GM18861 (cell line): ENCODE results near the gene GINS3.
A peak's percentile ranks its signal among the peaks of the same experiment; 100 is the strongest.

Experiments
- ATAC-seq: cut with Tn5 transposase; IDR thresholded peaks from one replicate; pipeline ENCODE4 v1.9.1; 2021; ENCODE audit not compliant: unreplicated experiment

GINS3 gene

GRCh38 chr16:58392215-58393137 is at the start of gene GINS3:
Gene GINS3, plus strand, starts transcription at chr16:58392471. Its CDS starts 131 bp downstream, at chr16:58392602.
- peak; percentile 87 for ATAC-seq

GRCh38 chr16:58343562-58343961 is 48.7 kb upstream of the GINS3 start:
- no peak for ATAC-seq

- ATAC-seq: no peak
Measured at GRCh38 chr16:58345574-58346354, 46.5 kb upstream of the GINS3 start.

GRCh38 chr16:58346831-58347371 is 45.4 kb upstream of the GINS3 start:
- ATAC-seq: no peak

GRCh38 chr16:58348986-58349385 is 43.3 kb upstream of the GINS3 start:
- ATAC-seq: no peak

- ATAC-seq: no peak
Measured at GRCh38 chr16:58352690-58353089, 39.6 kb upstream of the GINS3 start.

DNA sequence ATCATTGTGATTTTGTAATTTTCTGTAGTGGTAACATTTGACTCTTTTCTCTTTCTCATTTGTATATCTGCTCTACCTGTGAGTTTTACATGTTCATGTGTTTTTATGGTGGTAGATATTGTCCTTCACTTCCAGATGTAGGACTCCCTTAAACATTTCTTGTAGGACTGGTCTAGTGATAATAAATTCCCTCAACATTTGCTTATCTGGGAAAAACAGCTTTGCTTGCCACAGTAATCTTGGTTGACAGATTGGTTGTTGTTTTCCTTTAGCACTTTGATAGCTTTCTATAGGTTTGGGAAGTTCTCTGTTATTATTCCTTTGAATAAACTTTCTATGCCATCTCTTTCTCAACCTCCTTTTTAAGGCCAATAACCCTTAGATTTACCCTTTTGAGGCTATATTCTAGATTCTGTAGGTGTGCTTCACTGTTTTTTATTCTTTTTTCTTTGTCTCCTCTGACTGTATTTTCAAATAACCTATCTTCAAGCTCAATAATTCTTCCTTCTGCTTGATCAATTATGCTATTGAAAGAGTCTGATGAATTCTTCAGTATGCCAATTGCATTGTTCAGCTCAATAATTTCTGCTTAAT is 32.1 kb upstream of the GINS3 start:
- no peak for ATAC-seq

DNA sequence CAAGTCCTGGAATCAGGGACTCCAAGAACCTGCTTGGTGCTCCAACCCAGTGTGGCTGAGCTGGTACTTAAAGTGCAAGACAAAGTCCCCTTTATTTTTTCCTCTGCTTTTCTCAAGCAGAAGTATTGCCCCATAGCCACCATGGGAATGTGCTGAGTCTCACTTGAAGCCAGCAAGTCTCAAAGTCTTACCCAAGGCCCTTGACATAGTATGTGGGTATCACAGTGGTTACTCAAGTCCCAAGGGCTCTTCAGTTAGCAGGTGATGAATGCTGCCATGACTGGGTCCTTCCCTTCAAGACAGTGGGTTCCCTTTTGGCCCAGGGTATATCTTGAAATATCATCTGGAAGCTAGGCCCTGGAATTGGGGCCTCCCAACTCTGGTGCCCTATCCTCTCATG is 30.5 kb upstream of the GINS3 start:
- ATAC-seq: no peak

DNA sequence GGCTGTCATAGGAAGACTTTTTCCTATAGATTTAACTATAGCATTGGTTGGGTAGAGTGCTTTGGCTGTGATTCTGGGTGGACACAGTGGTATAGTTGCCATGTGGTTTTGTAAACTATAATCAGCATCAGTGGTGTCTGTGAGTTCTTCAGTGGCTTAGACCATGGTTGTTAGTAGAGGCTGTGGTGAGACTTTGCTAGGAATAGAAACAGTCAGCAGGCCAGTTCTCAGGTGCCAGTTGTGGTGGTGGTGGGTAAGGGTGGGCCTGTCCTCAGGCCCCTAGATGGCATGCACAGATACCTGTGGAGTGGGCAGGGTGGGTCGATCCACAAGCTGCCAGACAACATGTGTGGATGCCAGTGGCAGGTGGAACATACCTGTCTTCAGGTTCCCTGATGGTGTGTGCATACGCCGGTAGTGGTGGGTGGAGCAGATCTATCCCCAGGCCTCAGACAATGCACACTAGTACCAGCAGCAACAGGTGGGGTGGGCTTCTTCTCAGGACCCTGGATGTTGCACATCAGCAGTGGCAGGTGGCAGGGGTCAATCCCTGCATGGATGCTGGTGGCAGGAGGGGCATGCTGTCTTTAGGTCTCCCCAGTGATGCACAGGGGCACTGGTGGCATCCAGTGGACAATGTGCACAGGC is 28.4 kb upstream of the GINS3 start:
- ATAC-seq: no peak

GRCh38 chr16:58365623-58366022 is 26.6 kb upstream of the GINS3 start:
- ATAC-seq: no peak

GRCh38 chr16:58366247-58367031 is 25.8 kb upstream of the GINS3 start:
- ATAC-seq: no peak

- ATAC-seq: no peak
Measured at GRCh38 chr16:58367252-58367651, 25.0 kb upstream of the GINS3 start.

DNA sequence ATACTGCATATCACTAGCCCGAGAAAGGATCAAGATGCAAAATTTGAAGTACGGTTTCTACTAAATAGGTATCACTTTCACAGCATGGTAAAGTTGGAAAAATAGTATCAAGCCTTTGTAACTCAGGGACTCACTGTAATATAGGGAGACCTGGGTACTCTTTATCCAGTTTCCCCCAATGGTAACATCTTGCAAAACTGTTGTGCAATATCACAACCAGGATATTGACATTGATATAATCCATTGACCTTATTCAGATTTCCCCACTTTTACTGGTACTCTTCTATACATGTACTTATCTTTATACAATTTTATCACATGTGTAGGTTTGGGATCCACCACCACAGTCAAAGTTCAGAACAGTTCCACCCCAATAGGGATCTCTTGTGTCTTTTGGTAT is 20.4 kb upstream of the GINS3 start:
- ATAC-seq: no peak

- ATAC-seq: no peak
Measured at GRCh38 chr16:58375386-58375785, 16.9 kb upstream of the GINS3 start.

DNA sequence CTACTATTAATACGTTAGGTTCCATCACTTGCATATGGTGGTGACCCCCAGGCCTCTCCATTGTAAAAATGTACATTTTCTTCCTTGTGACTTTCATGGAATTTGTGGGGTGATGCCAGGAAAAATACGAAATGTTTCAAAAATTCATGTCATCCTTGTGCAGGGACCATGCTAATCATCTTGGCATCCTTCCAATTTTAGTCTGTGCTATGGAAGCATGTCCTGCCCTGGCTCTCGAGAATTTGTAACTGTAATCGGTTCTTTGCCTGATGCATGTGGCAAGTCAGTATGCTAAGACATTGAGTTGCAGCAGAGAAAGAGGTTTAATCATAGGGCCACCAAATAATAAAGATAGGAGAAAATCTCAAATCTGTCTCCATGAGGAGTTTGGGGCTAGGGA is 14.3 kb upstream of the GINS3 start:
- no peak for ATAC-seq

DNA sequence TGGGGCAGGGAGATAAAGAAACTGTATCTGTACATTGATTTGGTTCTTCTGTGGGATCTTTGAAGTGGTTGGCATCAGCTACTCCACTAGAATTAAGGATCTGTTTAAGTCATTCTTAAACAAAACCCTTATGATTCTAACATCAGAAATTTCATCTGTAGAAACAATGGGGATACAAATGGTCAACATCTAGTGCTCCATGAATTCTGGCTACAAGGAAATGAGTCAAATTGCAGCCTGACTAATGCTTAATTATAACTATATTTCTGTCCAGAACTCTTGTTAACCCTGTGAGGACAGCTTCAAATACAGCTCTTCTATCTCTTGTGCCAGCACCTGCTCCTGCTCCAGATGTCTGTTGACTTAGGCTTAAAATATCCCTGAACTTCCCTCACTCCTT is 13.9 kb upstream of the GINS3 start:
- ATAC-seq: no peak

DNA sequence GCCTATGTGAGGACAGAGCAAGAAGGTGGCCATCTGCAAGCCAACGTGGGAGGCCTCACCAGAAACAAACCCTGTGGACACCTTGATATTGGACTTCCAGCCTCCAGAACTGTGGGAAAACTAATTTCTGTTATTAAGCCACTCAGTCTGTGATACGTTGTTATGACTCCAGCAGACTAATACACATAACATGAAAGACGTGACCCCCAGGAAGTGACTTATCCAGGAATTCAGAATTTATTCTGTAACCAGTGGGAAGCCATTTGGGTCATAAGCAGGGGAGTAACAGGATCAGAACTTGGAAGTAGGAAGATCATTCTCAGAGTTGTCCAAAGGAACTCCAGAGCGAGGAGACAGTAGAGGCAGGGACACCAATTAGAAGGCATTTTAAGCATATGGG is 12.5 kb upstream of the GINS3 start:
- no peak for ATAC-seq

DNA sequence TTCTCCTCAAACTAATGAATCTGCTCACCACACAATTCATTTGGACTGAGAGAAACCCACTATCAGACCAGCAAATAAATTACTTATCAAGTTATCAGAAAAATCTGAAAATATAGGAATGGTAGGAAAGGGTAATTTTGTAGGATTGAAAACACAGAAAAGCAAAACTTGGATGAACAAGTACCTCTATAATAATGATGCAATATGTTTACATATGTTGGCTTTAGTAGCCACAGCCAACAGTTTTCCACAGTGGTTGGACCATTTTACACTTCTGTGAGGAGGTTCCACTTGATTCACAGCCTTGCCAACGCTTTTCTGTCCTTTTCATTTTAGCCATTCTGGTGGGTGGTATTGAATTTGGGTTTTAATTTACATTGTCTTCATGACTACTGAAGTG is 10.6 kb upstream of the GINS3 start:
- no peak for ATAC-seq

DNA sequence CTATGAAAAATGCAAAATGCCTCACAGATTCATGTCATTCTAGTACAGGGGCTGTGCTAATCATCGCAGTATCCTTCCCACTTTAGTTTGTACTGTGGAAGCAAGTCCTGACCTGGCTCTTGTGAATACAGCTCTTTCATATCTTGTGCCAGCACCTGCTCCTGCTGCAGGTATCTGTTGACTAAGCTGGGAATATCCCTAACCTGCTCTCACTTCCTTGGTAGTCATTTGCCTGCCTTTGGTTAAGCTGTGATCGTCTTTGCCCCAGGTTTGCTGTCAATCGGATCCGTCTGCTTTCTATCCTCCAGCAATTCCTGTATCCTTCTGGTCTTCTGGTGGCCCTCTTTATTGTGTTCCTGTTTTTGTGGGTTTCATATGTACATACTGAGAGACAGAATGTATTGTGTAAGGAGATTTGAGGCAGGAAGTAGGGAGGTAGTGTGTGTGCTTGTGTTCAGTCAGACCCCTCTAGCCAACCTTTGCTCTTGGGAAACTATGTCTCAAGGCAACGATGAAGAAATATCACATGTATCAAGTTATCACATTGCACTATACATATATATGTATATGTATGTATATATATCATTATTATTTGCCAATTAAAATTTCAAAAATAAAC is 7.7 kb upstream of the GINS3 start:
- no peak for ATAC-seq
